ENCODE data around the gene TPO. TPM values are rescaled to one million over a fixed set of nuclear protein-coding genes. Genes with fewer than 3 reads are reported as not detected.

The TPO gene
- total and polyA plus RNA-seq, 9 donors = 0.08 to 0.53 (median 0.18) TPM

DNA sequence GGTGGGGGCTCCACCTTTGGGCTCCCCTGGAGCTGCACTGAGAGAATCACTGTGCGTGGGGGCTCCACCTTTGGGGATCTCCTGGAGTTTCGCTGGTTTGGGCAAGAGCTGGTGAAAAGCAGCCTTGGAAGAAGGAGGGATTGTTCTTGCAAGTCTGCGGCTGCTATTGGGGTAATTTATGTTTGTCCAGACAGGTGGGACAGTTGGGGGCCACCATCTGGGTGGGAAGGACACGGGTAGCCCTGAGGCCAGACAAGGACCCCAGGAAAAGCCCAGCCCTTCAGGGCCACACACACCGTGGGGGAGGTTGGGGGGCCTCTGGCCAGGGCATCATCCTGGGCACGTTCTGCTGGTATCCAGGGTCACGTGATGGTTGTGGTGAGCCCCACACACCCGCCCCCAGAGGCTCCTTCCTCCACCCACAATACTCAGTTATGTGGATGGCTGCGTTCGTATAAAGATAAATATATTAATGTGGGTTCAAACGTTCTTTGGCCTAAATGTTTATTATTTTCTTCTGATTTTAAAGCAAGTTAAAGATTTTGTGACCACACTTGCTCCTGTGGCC, 47.7 kb downstream of the TPO start:
- no peak for DNase-seq
- Histone ChIP-seq H3K9me3 (replicated peaks; ENCODE audit: control insufficient read depth, low read depth, low read length) (no peaks in the 10 kb centered on the region), H3K4me3 (ENCODE audit: low read length) (no peak overlapping the region), H3K36me3 (ENCODE audit: control insufficient read depth, insufficient read depth, low read length) (no peaks in the 10 kb centered on the region), H3K27ac (ENCODE audit: low read length) (no peak overlapping the region), H3K4me1 (ENCODE audit: control insufficient read depth, insufficient read depth, low read length) (no peaks in the 10 kb centered on the region), H3K27me3 (ENCODE audit: control insufficient read depth, insufficient read depth, low read length) (peaks cover 4% of the 10 kb centered on the region)
- 77% methylated on average over 4 of the region's 11 CpGs for WGBS (ENCODE audit: insufficient coverage)

DNA sequence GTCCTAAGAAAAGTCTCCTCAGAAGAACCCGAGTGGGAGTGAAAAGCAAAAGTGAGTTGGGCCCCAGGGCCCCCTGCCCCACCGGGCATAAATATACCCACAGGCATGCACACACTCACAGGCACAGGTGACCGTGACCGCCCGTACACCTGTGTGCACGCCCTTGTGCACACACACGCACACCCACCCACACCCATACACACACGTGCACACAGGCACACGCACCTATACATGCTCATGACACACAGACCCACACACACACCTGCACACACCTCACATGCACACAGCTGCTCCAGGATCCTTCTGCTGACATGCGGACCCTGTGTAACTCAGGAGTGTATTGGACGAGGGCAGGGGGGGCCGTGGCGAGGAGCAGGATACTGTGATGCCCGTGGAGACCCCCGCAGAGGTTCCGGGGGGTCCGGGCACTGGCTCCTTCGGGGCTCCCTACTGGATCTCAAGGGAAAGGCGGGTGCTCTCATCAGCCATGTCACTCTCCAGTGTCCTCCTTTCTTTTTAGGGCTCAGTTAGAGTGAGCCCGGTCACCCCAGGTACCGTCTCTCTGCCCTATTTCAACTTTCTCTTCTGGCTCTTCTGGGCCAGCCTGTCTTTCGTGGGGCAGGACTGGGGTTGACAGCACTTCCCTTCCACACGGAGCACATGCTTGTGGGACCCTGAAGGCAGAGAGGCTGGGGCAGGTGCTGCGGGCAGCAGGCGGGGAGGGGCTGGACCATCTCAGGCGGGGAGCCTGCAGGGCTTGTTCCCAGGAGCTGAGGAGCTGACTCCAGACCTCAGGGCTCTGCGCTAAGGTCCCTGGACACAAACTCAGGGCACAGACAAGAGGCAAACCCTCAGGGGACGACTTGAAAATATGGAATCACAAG, 48.5 kb downstream of the TPO start:
- no peaks in the 10 kb centered on the region for H3K4me1 ChIP-seq (ENCODE audit: control insufficient read depth, insufficient read depth, low read length)
- H3K36me3 ChIP-seq (ENCODE audit: control insufficient read depth, insufficient read depth, low read length) = no peaks in the 10 kb centered on the region
- no peaks in the 10 kb centered on the region for H3K9me3 ChIP-seq (replicated peaks; ENCODE audit: control insufficient read depth, low read depth, low read length)
- no peak for DNase-seq
- 48% methylated on average over 15 of the region's 28 CpGs for WGBS (ENCODE audit: insufficient coverage)
- no peak overlapping the region for H3K27ac ChIP-seq (ENCODE audit: low read length)
- H3K4me3 ChIP-seq (ENCODE audit: low read length) = no peak overlapping the region
- peaks cover 4% of the 10 kb centered on the region for H3K27me3 ChIP-seq (ENCODE audit: control insufficient read depth, insufficient read depth, low read length)

DNA sequence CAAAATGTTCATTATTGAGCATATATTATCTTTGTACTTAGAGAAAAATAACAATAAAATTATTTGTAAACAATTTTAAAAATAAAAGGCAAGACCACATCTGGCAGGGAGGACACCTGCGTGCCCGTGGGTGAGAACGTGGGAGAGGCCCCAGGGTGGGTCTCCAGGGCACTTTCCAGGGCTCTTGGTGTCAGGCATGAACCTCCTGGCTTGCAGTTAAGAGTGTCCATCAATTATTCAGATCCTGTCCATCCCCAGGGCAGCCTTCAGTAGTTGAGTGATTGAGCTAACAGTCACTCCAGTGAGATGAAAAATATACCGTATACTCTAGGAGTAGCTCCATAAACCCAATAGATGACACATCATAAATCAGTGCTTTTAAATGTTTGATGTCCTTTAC, 49.7 kb downstream of the TPO start:
- WGBS (ENCODE audit: insufficient coverage) = 51% methylated on average over 3 of the region's 4 CpGs
- no peaks in the 10 kb centered on the region for H3K4me1 ChIP-seq (ENCODE audit: control insufficient read depth, insufficient read depth, low read length)
- no peaks in the 10 kb centered on the region for H3K36me3 ChIP-seq (ENCODE audit: control insufficient read depth, insufficient read depth, low read length)
- no peak overlapping the region for H3K4me3 ChIP-seq (ENCODE audit: low read length)
- peaks cover 4% of the 10 kb centered on the region for H3K27me3 ChIP-seq (ENCODE audit: control insufficient read depth, insufficient read depth, low read length)
- H3K27ac ChIP-seq (ENCODE audit: low read length) = no peak overlapping the region
- no peaks in the 10 kb centered on the region for H3K9me3 ChIP-seq (replicated peaks; ENCODE audit: control insufficient read depth, low read depth, low read length)
- DNase-seq = no peak

DNA sequence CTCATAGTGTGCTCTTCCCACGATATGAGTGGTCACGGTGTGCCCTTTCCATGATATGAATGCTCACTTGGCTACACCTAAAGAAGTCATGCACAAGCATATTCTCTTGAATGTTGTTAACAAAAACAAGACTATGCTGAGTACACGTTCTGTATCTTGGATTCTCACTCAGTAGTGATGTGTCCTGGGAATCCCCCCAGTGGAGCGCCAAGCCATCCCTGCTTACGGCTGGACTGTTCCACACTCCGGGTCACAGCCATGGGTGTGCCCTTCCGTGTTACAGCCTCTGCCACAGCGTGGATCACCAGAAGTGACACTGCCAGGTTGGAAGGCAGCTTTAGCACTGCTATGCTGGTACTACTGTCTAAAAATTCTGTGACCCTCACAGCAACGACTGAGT, 59.1 kb downstream of the TPO start:
- Histone ChIP-seq H3K27ac (ENCODE audit: low read length) (no peak overlapping the region), H3K27me3 (ENCODE audit: control insufficient read depth, insufficient read depth, low read length) (no peaks in the 10 kb centered on the region), H3K36me3 (ENCODE audit: control insufficient read depth, insufficient read depth, low read length) (no peaks in the 10 kb centered on the region), H3K4me1 (ENCODE audit: control insufficient read depth, insufficient read depth, low read length) (no peaks in the 10 kb centered on the region), H3K4me3 (ENCODE audit: low read length) (no peak overlapping the region), H3K9me3 (replicated peaks; ENCODE audit: control insufficient read depth, low read depth, low read length) (no peaks in the 10 kb centered on the region)
- 85% methylated on average over 6 of the region's 9 CpGs for WGBS (ENCODE audit: insufficient coverage)
- no peak for DNase-seq

DNA sequence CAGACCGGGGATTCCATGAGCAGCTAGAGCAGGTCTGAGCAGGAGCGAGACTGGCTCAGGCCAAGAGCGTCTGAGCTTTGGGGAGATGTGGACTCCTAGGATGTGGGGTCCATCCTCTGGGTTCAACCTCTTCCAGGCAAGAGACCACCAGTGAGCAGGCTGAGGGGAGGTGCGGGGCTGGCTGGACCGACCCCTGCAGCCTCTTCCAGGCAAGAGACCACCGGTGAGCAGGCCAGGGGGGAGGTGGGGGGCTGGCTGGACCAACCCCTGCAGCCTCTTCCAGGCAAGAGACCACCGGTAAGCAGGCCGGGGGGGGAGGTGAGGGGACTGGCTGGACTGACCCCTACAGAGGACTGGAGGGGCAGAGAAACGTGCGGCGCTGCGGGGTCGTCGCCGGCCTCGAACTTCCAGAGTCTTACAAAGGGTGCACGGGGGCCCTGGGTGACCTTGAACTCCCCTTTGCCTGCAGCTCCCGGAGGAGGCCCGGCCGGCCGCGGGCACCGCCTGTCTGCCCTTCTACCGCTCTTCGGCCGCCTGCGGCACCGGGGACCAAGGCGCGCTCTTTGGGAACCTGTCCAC, 63.4 kb downstream of the TPO start:
- H3K9me3 ChIP-seq (replicated peaks; ENCODE audit: control insufficient read depth, low read depth, low read length) = no peaks in the 10 kb centered on the region
- no peak overlapping the region for H3K4me3 ChIP-seq (ENCODE audit: low read length)
- no peak overlapping the region for H3K27ac ChIP-seq (ENCODE audit: low read length)
- H3K36me3 ChIP-seq (ENCODE audit: control insufficient read depth, insufficient read depth, low read length) = no peaks in the 10 kb centered on the region
- WGBS (ENCODE audit: insufficient coverage) = 88% methylated on average over 26 of the region's 30 CpGs
- H3K4me1 ChIP-seq (ENCODE audit: control insufficient read depth, insufficient read depth, low read length) = no peaks in the 10 kb centered on the region
- no peak for DNase-seq
- peaks cover 2% of the 10 kb centered on the region for H3K27me3 ChIP-seq (ENCODE audit: control insufficient read depth, insufficient read depth, low read length)

DNA sequence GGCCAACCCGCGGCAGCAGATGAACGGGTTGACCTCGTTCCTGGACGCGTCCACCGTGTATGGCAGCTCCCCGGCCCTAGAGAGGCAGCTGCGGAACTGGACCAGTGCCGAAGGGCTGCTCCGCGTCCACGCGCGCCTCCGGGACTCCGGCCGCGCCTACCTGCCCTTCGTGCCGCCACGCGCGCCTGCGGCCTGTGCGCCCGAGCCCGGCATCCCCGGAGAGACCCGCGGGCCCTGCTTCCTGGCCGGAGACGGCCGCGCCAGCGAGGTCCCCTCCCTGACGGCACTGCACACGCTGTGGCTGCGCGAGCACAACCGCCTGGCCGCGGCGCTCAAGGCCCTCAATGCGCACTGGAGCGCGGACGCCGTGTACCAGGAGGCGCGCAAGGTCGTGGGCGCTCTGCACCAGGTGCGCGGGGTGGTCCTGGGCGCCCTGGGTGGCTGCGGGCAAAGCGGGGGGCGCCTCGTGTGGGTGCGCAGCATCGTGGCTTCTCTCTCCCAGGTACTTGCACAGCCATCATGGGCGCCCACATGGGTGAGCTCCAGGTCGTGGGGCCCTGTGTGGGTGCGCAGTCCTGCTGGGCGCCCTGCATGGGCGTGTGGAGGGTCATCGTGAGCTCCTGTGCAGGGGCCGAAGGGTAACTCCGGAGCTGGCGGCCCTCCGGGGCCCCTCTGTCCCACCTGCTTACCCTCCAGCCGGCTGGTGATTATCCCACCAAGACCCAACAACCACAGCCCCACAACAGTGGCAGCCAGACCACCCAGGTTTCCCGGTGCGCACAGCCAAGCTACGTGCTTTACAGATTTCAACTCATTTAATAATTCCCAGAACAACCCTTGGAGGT, 64.2 kb downstream of the TPO start:
- Histone ChIP-seq H3K4me3 (ENCODE audit: low read length) (no peak overlapping the region), H3K27me3 (ENCODE audit: control insufficient read depth, insufficient read depth, low read length) (peaks cover 2% of the 10 kb centered on the region), H3K27ac (ENCODE audit: low read length) (no peak overlapping the region), H3K36me3 (ENCODE audit: control insufficient read depth, insufficient read depth, low read length) (no peaks in the 10 kb centered on the region), H3K4me1 (ENCODE audit: control insufficient read depth, insufficient read depth, low read length) (no peaks in the 10 kb centered on the region), H3K9me3 (replicated peaks; ENCODE audit: control insufficient read depth, low read depth, low read length) (no peaks in the 10 kb centered on the region)
- WGBS (ENCODE audit: insufficient coverage) = 67% methylated on average over 68 of the region's 76 CpGs
- no peak for DNase-seq

DNA sequence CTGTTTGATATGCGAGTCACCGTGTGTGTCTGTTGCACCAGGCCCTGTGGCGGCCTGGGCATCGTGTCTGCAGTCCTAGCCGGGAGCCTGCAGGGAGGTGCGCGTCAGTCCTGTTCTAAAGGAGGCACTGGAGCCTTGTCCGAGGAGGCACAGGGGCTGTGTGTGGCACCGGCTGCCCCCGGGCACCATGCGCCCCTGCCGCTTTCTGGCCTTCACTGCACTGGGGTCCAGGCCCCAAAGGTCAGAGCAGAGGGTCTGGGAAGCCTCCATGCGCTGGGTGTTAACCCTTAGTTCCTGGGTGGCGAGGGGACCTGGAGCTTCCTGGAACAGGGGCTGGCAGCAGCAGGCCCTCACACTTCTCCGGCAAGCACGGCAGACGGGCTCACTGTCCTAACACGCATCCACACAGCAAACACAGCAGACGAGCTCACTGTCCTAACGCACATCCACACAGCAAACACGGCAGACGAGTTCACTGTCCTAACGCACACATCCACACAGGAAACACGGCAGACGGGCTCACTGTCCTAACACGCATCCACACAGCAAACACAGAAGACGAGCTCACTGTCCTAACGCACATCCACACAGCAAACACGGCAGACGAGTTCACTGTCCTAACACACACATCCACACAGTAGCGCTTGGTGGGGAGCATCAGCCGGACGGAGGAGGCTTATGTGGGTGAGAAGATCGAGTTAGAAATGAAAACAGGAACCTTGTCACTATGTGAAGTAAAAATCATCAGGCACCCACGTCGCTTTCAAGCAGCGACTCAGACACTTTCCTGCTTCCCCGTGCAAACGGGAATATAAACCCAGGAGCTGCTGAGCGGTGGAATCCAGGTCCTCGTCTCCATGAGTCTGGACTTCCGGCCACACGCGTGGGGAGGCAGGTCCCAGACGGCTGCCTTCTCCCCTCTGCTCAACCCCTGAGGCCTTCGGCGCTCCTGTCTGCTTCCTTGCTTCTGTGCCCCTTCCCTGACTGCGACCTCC, 65.3 kb downstream of the TPO start:
- Histone ChIP-seq H3K36me3 (ENCODE audit: control insufficient read depth, insufficient read depth, low read length) (no peaks in the 10 kb centered on the region), H3K27me3 (ENCODE audit: control insufficient read depth, insufficient read depth, low read length) (peaks cover 2% of the 10 kb centered on the region), H3K4me3 (ENCODE audit: low read length) (no peak overlapping the region), H3K4me1 (ENCODE audit: control insufficient read depth, insufficient read depth, low read length) (no peaks in the 10 kb centered on the region), H3K27ac (ENCODE audit: low read length) (no peak overlapping the region), H3K9me3 (replicated peaks; ENCODE audit: control insufficient read depth, low read depth, low read length) (no peaks in the 10 kb centered on the region)
- 76% methylated on average over 34 of the region's 48 CpGs for WGBS (ENCODE audit: insufficient coverage)
- no peak for DNase-seq

DNA sequence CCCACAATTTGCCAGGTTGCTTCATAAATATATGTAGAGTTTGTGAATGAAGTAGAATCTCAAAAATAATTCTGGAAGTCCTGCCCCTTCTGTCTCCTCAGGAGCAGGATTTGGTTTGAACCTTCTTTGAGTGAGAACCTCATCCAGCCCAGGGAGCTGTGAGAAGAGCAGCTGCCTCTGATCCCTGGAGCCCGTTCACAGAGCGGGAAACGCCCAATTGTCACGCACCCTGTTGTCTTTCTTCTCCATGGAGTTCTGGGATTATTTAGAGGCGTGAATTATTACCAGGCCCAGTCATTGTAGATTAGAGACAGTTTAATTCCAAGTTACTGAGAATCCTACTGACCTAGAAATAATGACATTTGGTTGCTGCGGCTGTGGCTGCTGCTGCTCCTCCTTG, 66.1 kb downstream of the TPO start:
- WGBS (ENCODE audit: insufficient coverage) = 0% methylated on average over 1 of the region's 6 CpGs
- Histone ChIP-seq H3K4me3 (ENCODE audit: low read length) (no peak overlapping the region), H3K27ac (ENCODE audit: low read length) (no peak overlapping the region), H3K36me3 (ENCODE audit: control insufficient read depth, insufficient read depth, low read length) (no peaks in the 10 kb centered on the region), H3K27me3 (ENCODE audit: control insufficient read depth, insufficient read depth, low read length) (peaks cover 2% of the 10 kb centered on the region), H3K9me3 (replicated peaks; ENCODE audit: control insufficient read depth, low read depth, low read length) (no peaks in the 10 kb centered on the region), H3K4me1 (ENCODE audit: control insufficient read depth, insufficient read depth, low read length) (no peaks in the 10 kb centered on the region)
- peak; percentile 7 for DNase-seq

DNA sequence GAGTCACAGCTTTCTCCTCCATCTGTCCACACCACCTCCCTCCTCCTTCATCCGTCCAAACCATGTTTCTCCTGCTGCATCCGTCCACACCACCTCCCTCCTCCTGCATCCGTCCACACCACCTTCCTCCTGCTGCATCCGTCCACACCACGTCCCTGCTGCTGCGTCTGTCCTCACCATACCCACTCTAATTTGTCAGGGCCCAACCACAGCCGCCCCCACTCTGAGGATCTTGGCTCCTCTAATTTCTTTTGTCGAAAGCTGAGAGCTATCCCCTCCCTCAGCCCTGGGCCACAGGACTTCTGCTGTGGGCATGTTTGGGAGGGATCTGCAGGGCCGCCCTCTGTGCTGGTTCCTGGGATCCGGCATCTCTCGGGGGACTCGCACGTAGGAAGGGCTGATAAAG, 67.4 kb downstream of the TPO start:
- DNase-seq = no peak
- Histone ChIP-seq H3K9me3 (replicated peaks; ENCODE audit: control insufficient read depth, low read depth, low read length) (no peaks in the 10 kb centered on the region), H3K4me1 (ENCODE audit: control insufficient read depth, insufficient read depth, low read length) (no peaks in the 10 kb centered on the region), H3K27me3 (ENCODE audit: control insufficient read depth, insufficient read depth, low read length) (peaks cover 2% of the 10 kb centered on the region), H3K36me3 (ENCODE audit: control insufficient read depth, insufficient read depth, low read length) (no peaks in the 10 kb centered on the region), H3K27ac (ENCODE audit: low read length) (no peak overlapping the region), H3K4me3 (ENCODE audit: low read length) (no peak overlapping the region)
- WGBS (ENCODE audit: insufficient coverage) = 78% methylated on average over 7 of the region's 13 CpGs
